Panc1 (cell line): ENCODE results near the gene MGAT4A.

ENCODE experiments used
- CTCF ChIP-seq: fragments of 450-650 bp; IDR thresholded peaks from 2 replicates; pipeline ENCODE4 v1.5.1; 2017; ENCODE audit warnings: mild to moderate bottlenecking
- POLR2AphosphoS5 ChIP-seq: IDR thresholded peaks from 2 replicates; pipeline ENCODE4 v1.6.1; 2012; ENCODE audit warnings: mild to moderate bottlenecking, low read depth, low read length, moderate library complexity
- REST ChIP-seq, 2 experiments: IDR thresholded peaks; 2 replicates each; pipeline ENCODE4 v1.6.1; 2011 to 2012; ENCODE audit warnings: low read depth in 2 of 2, control low read depth in 1 of 2, low read length in 1 of 2, mild to moderate bottlenecking in 1 of 2, moderate library complexity in 1 of 2; ENCODE audit not compliant: insufficient read depth in 1 of 2
- TCF7L2 ChIP-seq: IDR thresholded peaks from 2 replicates; pipeline ENCODE4 v1.6.1; 2011; ENCODE audit warnings: mild to moderate bottlenecking, low read depth, low read length, inconsistent platforms

DNA sequence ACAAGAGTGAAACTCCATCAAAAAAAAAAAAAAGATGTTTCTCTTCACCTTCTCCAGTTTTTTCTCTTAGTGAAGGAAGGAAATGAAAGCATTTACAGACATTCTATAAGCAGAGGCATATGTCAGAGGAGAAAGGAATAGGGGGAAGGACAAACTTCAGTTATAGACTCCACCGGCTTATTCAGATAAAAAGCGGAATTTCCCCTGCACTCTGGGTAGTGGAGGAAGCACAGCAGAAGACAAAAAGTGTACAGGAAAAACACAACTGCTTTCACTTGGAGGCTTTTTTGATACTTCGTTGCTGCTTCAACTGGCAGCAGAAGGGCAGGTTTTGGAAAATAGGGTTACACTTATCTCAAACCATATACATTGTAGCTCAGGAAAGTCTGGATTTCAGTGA, 3.2 kb upstream of the MGAT4A start:
- TF ChIP-seq CTCF (no peak), REST (IDR thresholded peaks at IDR 0.05; ENCODE audit: insufficient read depth in 1 of 2, low read depth in 2 of 2, low read length in 1 of 2) (no peak), TCF7L2 (no peak), POLR2AphosphoS5 (no peak)
